Renal pelvis (tissue), 4 donors: ENCODE data around the gene CAPZA2. TPM values are rescaled to one million over a fixed set of nuclear protein-coding genes. Genes with fewer than 3 reads are reported as not detected.
A peak's percentile ranks its signal among the peaks of the same experiment; 100 is the strongest.
"Not testable (repeated sequence)": the region's sequence is repeated elsewhere in the genome, so short reads cannot be mapped to it uniquely, and the experiment has no call there.

ENCODE experiments used
- DNase-seq: peaks from one replicate; pipeline ENCODE4 v3.0.0-alpha.2; 2013
- polyA plus RNA-seq, 3 donors: library from polyadenylated mRNA; unstranded; fragments of 120-200 nt; gene quantifications; one replicate each; pipeline ENCODE4 v1.2.1, GENCODE V29; 2013; ENCODE audit not compliant: insufficient read length in 3 of 3

Gene CAPZA2
- polyA plus RNA-seq, 3 donors: 162 to 194 (median 179) TPM

- DNase-seq: peak; percentile 48
These were observed 90.4 kb downstream of the CAPZA2 start for GRCh38 chr7:116952635-116953371.

DNA sequence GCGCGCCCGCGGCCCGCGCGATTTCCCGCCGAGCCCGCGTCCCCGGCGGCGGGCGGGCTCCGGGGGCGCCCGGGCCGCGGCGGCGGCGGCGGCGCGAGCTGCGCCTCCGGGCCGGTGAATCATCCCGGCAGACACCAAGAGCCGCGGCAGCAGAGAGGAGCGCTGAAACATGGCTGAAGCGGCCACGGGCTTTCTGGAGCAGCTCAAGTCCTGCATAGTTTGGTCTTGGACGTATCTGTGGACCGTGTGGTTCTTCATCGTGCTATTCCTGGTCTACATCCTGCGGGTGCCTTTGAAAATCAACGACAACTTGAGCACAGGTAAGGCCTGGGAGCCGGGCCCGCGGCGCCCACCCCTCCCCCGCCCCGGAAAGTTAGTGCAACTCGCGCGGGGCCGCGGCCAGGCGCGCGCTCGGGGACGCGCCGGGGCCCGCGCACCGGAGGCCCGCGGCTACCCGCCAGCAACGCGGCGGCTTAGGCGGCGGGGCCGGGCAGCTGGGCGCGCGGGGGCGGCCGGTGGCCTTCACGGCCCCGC lies 91.1 kb downstream of the CAPZA2 start, which contains the start of gene ST7:
Gene ST7, plus strand, starts transcription at position 130 of the 534 bp plus-strand sequence. Its CDS starts 40 bp downstream, at position 170.
- peak; percentile 62 for DNase-seq

GRCh38 chr7:116953906-116954838 lies 91.8 kb downstream of the CAPZA2 start:
- DNase-seq: peak; percentile 89

- no peak for DNase-seq
These were observed 93.0 kb downstream of the CAPZA2 start for GRCh38 chr7:116955340-116955739.

DNA sequence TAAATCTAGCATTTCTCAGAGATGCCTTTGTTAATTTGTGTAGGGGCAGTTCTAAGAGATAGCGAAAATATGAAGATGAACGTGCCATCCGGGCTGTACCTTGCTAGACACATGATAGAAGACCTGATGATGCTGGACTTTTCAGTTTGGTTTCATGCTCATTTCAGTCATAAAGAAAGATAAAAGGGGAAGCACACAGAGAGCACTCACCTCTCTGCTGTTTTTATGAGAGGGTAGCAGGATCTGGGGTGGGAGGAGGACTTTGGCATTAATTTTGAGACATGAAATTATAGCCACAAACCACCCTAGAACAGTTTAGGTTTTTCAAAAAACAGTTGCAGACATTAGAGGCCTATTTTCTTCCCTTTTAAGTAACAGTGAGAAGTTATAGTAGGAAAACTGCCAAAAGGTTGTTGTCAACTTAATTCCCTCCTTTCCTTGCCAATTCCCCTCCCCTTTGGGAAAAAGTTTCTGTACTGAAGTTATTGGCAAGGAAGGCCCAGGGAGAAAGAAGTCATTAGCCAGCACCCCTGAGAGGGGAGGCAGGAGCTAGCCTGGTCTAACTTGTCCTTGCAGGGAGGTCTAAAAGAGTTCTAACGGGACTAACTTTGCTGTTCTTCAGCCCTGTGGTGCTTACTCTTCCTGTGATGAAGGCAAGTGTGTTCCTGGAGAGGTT lies 93.6 kb downstream of the CAPZA2 start:
- no peak for DNase-seq

DNA sequence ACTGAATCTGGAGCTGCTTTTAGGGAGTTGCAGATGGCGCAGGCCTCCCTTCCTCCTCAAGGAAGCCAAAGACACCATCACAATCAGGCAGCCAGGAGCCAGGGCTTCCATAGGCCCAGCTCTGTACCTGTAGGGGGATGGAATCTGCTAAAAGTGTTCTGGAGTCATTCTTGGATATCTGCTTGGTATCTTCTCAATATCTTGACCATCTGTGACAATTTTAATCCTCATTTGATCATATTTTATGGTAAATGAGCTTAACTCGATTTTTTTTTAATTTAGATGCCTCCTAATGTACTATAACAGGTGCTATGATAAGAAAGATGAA lies 94.1 kb downstream of the CAPZA2 start:
- DNase-seq: no peak

DNA sequence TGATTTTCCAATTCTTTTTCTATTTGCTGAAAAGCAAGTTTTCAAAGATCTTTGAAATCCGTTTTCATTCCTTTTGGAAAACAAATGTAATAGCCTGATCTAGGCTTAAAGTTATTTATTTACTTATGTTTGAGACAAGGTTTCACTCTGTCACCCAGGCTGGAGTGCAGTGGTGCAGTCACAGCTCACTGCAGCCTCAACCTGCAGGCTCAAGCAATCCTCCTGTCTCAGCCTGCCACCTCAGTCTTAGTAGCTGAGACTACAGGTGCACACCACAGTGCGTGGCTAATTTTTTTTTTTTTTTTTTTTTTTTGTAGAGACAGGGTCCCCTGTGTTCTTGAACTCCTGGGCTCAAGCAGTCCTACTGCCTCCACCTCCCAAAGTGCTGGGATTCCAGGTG lies 95.5 kb downstream of the CAPZA2 start:
- DNase-seq: no peak

- not testable (repeated sequence) for DNase-seq
These were observed 99.7 kb downstream of the CAPZA2 start for GRCh38 chr7:116961966-116962673.

DNA sequence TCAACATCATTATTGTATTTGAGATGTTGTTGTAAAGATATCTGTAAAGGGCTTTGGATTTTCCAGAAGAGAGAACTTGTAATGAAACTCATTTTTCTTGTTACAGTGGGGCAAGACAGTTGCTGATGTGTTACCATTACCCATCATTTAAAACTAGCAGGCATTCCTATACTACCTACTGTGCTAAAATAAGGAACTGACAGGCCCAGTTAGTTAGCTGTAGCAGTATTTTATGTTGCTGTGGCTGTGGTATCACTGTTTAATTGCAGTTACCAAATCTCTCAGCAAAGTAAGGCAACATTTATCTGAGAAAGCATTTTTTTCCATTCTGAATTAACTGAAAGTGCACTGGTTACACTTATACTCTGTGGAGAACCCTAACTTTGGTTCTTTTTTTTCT lies 100.8 kb downstream of the CAPZA2 start:
- DNase-seq: no peak

GRCh38 chr7:116966601-116967000 lies 104.2 kb downstream of the CAPZA2 start:
- no peak for DNase-seq

GRCh38 chr7:116967254-116967922 lies 105.0 kb downstream of the CAPZA2 start:
- DNase-seq: no peak

GRCh38 chr7:116967983-116968382 lies 105.6 kb downstream of the CAPZA2 start:
- DNase-seq: no peak

DNA sequence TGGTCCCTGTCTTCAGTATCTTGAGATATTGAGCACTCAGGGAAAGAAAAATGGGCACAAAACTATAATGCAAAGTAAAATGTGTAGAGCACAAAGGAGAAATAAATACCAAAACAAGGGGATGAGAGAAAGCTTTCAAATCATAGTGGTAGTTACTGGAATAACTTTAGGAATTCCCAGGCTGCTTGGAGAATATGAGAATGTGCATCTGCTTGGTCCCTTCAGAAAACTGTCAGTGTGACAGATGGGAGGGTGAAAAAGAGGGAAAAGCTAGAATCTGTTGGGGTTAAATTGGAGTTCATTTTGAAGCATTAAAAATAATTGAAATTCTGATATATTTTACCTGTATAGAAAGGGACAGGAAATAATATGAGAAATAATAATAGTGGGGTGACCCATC lies 106.2 kb downstream of the CAPZA2 start:
- no peak for DNase-seq

- no peak for DNase-seq
These were observed 107.0 kb downstream of the CAPZA2 start for GRCh38 chr7:116969371-116969902.

GRCh38 chr7:116970238-116970910 lies 108.0 kb downstream of the CAPZA2 start:
- no peak for DNase-seq

DNA sequence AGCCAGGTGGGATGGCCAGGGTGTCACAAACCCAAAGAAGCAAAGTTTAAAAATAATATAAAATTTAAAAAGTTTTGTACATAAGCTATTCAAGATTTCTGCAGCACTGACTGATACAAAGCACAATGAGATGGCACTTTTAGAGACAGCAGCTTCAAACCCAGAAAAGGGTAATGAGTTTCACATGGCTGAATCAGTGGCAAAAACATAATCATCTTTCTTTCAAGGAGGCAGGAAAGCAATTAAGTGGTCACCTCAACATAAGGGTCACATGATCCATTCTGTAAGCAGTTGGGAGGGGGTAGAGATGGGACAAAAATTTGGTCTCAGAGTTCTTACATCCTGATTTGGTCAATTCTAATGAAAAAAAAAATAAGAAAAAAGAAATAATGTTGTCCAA lies 108.8 kb downstream of the CAPZA2 start:
- DNase-seq: not testable (repeated sequence)
